Fibroblast of pulmonary artery (primary cell): ENCODE results near the gene ENOPH1.
A peak's percentile ranks its signal among the peaks of the same experiment; 100 is the strongest.

Experiments used
- DNase-seq: peaks from one replicate; pipeline ENCODE4 v3.0.0-alpha.2; 2010; ENCODE audit warnings: low read depth
- H3K4me3 ChIP-seq: replicated peaks from 2 replicates; pipeline ENCODE4 v1.5.1; 2011; ENCODE audit warnings: low read depth, mild to moderate bottlenecking, control low read depth, low read length, moderate library complexity
- CTCF ChIP-seq: IDR thresholded peaks from 2 replicates; pipeline ENCODE4 v1.5.1; 2011; ENCODE audit warnings: mild to moderate bottlenecking, control low read depth, low read length, inconsistent platforms; ENCODE audit errors: missing control alignments

ENOPH1 gene

DNA sequence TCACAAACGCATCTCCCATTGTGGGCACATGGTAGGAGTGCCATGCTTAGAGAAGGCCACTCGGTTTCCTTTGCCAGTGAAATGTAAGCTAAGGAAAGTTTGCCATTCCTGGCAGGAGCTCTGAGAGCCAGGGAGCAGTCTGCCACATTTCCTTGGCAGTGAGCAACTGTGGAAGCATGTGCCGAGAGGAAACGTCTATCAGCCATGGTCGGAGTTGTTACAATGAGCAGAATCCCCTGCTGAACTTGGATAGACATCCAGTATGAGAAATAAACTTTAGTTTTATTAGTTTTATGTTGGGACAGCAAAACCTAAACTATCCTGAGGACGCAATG lies 51.1 kb downstream of the ENOPH1 start:
- no peak for TF ChIP-seq CTCF
- H3K4me3 ChIP-seq, result no peak overlapping the region
- DNase-seq, result peak; percentile 26

GRCh38 chr4:82482387-82482786 lies 52.0 kb downstream of the ENOPH1 start:
- no peak for TF ChIP-seq CTCF
- DNase-seq, result no peak
- no peak overlapping the region for H3K4me3 ChIP-seq

- DNase-seq, result peak; percentile 22
- no peak overlapping the region for H3K4me3 ChIP-seq
- no peak for TF ChIP-seq CTCF
Observed at GRCh38 chr4:82484996-82485783, 54.8 kb downstream of the ENOPH1 start.

- no peak for TF ChIP-seq CTCF
- H3K4me3 ChIP-seq, result no peak overlapping the region
- DNase-seq, result no peak
Observed at GRCh38 chr4:82489076-82489475, 58.7 kb downstream of the ENOPH1 start.

- TF ChIP-seq CTCF, result no peak
- H3K4me3 ChIP-seq, result no peak overlapping the region
- DNase-seq, result no peak
Observed at GRCh38 chr4:82489987-82490386, 59.6 kb downstream of the ENOPH1 start.

GRCh38 chr4:82491251-82491960 lies 61.0 kb downstream of the ENOPH1 start:
- H3K4me3 ChIP-seq, result no peak overlapping the region
- no peak for TF ChIP-seq CTCF
- DNase-seq, result no peak
